GM10266 (cell line): ENCODE results near the gene HECTD3.
A peak's percentile ranks its signal among the peaks of the same experiment; 100 is the strongest.

Experiments
- DNase-seq: peaks from one replicate; pipeline ENCODE4 v3.0.0; 2012; ENCODE audit errors: extremely low spot score
- CTCF ChIP-seq: IDR thresholded peaks from 2 replicates; pipeline ENCODE4 v1.5.1; 2012; ENCODE audit warnings: mild to moderate bottlenecking, low read depth; ENCODE audit not compliant: control insufficient read depth, insufficient read depth; ENCODE audit errors: missing control alignments

The HECTD3 gene

GRCh38 chr1:45014321-45015028 lies 3.4 kb upstream of the HECTD3 start:
- TF ChIP-seq CTCF: peak; percentile 83
- peak; percentile 80 for DNase-seq

- TF ChIP-seq CTCF: no peak
- DNase-seq: no peak
These were observed 2.6 kb upstream of the HECTD3 start for GRCh38 chr1:45013551-45014209.

GRCh38 chr1:45012639-45013278 lies 1.6 kb upstream of the HECTD3 start:
- TF ChIP-seq CTCF: no peak
- no peak for DNase-seq

- no peak for TF ChIP-seq CTCF
- DNase-seq: peak; percentile 95
These were observed 914 bp upstream of the HECTD3 start, which contains the start of gene UROD for GRCh38 chr1:45011837-45012638. Gene UROD (plus strand): TSS chr1:45012254. CDS start chr1:45012266, 12 bp downstream.

GRCh38 chr1:45009956-45010854 lies 919 bp downstream of the HECTD3 start:
- no peak for TF ChIP-seq CTCF
- DNase-seq: peak; percentile 8

GRCh38 chr1:45009296-45009865 lies 1.7 kb downstream of the HECTD3 start:
- TF ChIP-seq CTCF: no peak
- peak; percentile 1 for DNase-seq
